DND-41 (cell line): ENCODE measurements around the gene LCN6.

Experiments used
- ATAC-seq: fragments of 200-7000 bp; cut with Tn5 transposase; 3 replicates; pipeline ENCODE4 v1.9.1; 2021; ENCODE audit warnings: low read depth; ENCODE audit not compliant: insufficient read depth
- DNase-seq: peaks from one replicate; pipeline ENCODE4 v3.0.0-alpha.2; 2020
- H2AFZ ChIP-seq: 2 replicates; pipeline ENCODE4 v1.6.0; 2012; ENCODE audit warnings: low read depth, low read length
- H3K27ac ChIP-seq: 2 replicates; pipeline ENCODE4 v1.5.1; 2012; ENCODE audit warnings: low read length, inconsistent platforms
- H3K27me3 ChIP-seq: fragments of 200-600 bp; sonication (generic); 2 replicates; pipeline ENCODE4 v1.6.0; 2012; ENCODE audit warnings: low read length, mild to moderate bottlenecking, inconsistent platforms; ENCODE audit not compliant: insufficient read depth, poor library complexity
- H3K36me3 ChIP-seq: 2 replicates; pipeline ENCODE4 v1.5.1; 2012; ENCODE audit warnings: low read length, inconsistent platforms; ENCODE audit not compliant: insufficient read depth
- H3K4me1 ChIP-seq: 2 replicates; pipeline ENCODE4 v1.5.1; 2012; ENCODE audit warnings: mild to moderate bottlenecking, low read length; ENCODE audit not compliant: insufficient read depth
- H3K4me2 ChIP-seq: 2 replicates; pipeline ENCODE4 v1.6.0; 2012; ENCODE audit warnings: mild to moderate bottlenecking, moderate library complexity, low read length, inconsistent platforms; ENCODE audit not compliant: insufficient read depth
- H3K4me3 ChIP-seq, 2 experiments: fragments of 200-600 bp in 1 of 2; shearing (Covaris generic) in 1 of 2; 2 replicates each; pipeline ENCODE4 v1.5.1; 2012 to 2016; ENCODE audit warnings: inconsistent platforms in 2 of 2, low read length in 2 of 2, mild to moderate bottlenecking in 2 of 2, low read depth in 1 of 2, moderate library complexity in 1 of 2
- H3K79me2 ChIP-seq: 2 replicates; pipeline ENCODE4 v1.6.0; 2012; ENCODE audit warnings: low read length, inconsistent platforms; ENCODE audit not compliant: insufficient read depth
- H3K9ac ChIP-seq: 2 replicates; pipeline ENCODE4 v1.6.0; 2012; ENCODE audit warnings: low read depth, mild to moderate bottlenecking, inconsistent platforms, low read length, moderate library complexity
- H3K9me3 ChIP-seq: 2 replicates; pipeline ENCODE4 v1.5.1; 2012; ENCODE audit warnings: low read length, moderate library complexity, mild to moderate bottlenecking, inconsistent platforms; ENCODE audit not compliant: insufficient read depth, severe bottlenecking
- H4K20me1 ChIP-seq: 2 replicates; pipeline ENCODE4 v1.6.0; 2012; ENCODE audit warnings: low read length; ENCODE audit not compliant: insufficient read depth
- CTCF ChIP-seq: IDR thresholded peaks from 2 replicates; pipeline ENCODE4 v1.5.1; 2012; ENCODE audit warnings: borderline replicate concordance, low read length, moderate library complexity, mild to moderate bottlenecking; ENCODE audit not compliant: poor library complexity, severe bottlenecking; ENCODE audit errors: extremely low read depth
- EZH2 ChIP-seq: IDR thresholded peaks from 3 replicates; pipeline ENCODE4 v1.6.1; 2012; ENCODE audit warnings: borderline replicate concordance, low read depth, mild to moderate bottlenecking, moderate library complexity, low read length, inconsistent platforms; ENCODE audit not compliant: severe bottlenecking

Gene LCN6

GRCh38 chr9:136774416-136775045 is 26.2 kb upstream of the LCN6 start:
- Histone ChIP-seq H3K9me3 (peaks cover 8% of the 10 kb centered on the region), H3K4me3 (no peak overlapping the region), H3K27me3 (peaks cover 7% of the 10 kb centered on the region), H3K4me1 (no peaks in the 10 kb centered on the region), H3K4me2 (no peak overlapping the region), H3K27ac (no peak overlapping the region), H2AFZ (no peak overlapping the region), H3K79me2 (no peaks in the 10 kb centered on the region), H3K36me3 (no peaks in the 10 kb centered on the region), H4K20me1 (no peaks in the 10 kb centered on the region), H3K9ac (no peak overlapping the region)
- ATAC-seq: no peak
- DNase-seq: no peak
- TF ChIP-seq EZH2: no peak
- TF ChIP-seq CTCF: no peak

- peaks cover 3% of the 10 kb centered on the region for H3K27me3 ChIP-seq
- no peaks in the 10 kb centered on the region for H3K79me2 ChIP-seq
- DNase-seq (peak; percentile 43), ATAC-seq (peak; percentile 74)
- H3K9me3 ChIP-seq: peaks cover 8% of the 10 kb centered on the region
- no peak overlapping the region for H3K4me2 ChIP-seq
- no peak overlapping the region for H3K27ac ChIP-seq
- H3K36me3 ChIP-seq: no peaks in the 10 kb centered on the region
- H3K4me1 ChIP-seq: no peaks in the 10 kb centered on the region
- no peak overlapping the region for H3K4me3 ChIP-seq
- no peak overlapping the region for H3K9ac ChIP-seq
- no peaks in the 10 kb centered on the region for H4K20me1 ChIP-seq
- TF ChIP-seq EZH2: no peak
- no peak for TF ChIP-seq CTCF
- H2AFZ ChIP-seq: peak overlapping the region; percentile 47; the same call in 1 of the 2 replicates
Measured at GRCh38 chr9:136773386-136774044, 25.2 kb upstream of the LCN6 start.

- peaks cover 8% of the 10 kb centered on the region for H3K9me3 ChIP-seq
- no peak overlapping the region for H3K4me3 ChIP-seq
- H3K9ac ChIP-seq: no peak overlapping the region
- H3K79me2 ChIP-seq: no peaks in the 10 kb centered on the region
- H3K4me2 ChIP-seq: no peak overlapping the region
- H4K20me1 ChIP-seq: no peaks in the 10 kb centered on the region
- DNase-seq (no peak), ATAC-seq (no peak)
- H2AFZ ChIP-seq: no peak overlapping the region
- H3K27ac ChIP-seq: no peak overlapping the region
- TF ChIP-seq CTCF (no peak), EZH2 (no peak)
- H3K36me3 ChIP-seq: no peaks in the 10 kb centered on the region
- H3K4me1 ChIP-seq: no peaks in the 10 kb centered on the region
- no peaks in the 10 kb centered on the region for H3K27me3 ChIP-seq
Measured at GRCh38 chr9:136771907-136772415, 23.6 kb upstream of the LCN6 start.
